K562 (cell line): ENCODE results near the gene RASSF10. TPM values are rescaled to one million over a fixed set of nuclear protein-coding genes. Genes with fewer than 3 reads are reported as not detected.

Source experiments
- ATAC-seq: fragments of 200-7000 bp; cut with Tn5 transposase; 3 replicates; pipeline ENCODE4 v1.9.1; 2020; ENCODE audit warnings: moderate library complexity
- BruUV-seq: library from RNA; stranded (reverse); fragments of 400-500 nt; replicated peaks from 2 replicates; lab custom pipeline; 2021; lab: Mats Ljungman, UMichigan
- CTCF ChIA-PET: fragments of 300-600 bp; formaldehyde crosslinking; extraction: SDS; loops from one replicate; lab custom pipeline; 2021; ENCODE audit warnings: low intra/inter-chr PET ratio; lab: Yijun Ruan, JAX
- POLR2A ChIA-PET: fragments of 300-600, 350-650 bp; sonication (Branson Sonifier 250); formaldehyde crosslinking; extraction: SDS; loops from one replicate; lab custom pipeline; 2021; ENCODE audit warnings: antibody characterized with exemption, inconsistent platforms; lab: Yijun Ruan, JAX
- DNase-seq, 4 experiments: peaks; one replicate each; pipeline versions ENCODE4 v3.0.0 to v3.0.0-alpha.2; 2011 to 2018; ENCODE audit warnings: low spot score in 3 of 4, mixed read lengths in 3 of 4; ENCODE audit errors: extremely low read depth in 1 of 4
- FAIRE-seq: peaks from 2 replicates; lab custom pipeline; 2011; peaks lifted over from hg19 to GRCh38; lab: Jason Lieb, UNC
- H2AFZ ChIP-seq: 2 replicates; pipeline ENCODE4 v1.6.0; 2011; ENCODE audit warnings: low read depth, low read length, control low read depth, inconsistent platforms
- H3K27ac ChIP-seq: fragments of 200-600 bp; 3 replicates; pipeline ENCODE4 v1.8.0; 2011; ENCODE audit warnings: low read depth, mild to moderate bottlenecking, control low read depth, inconsistent platforms, low read length, moderate library complexity, mixed read lengths; ENCODE audit errors: extremely low read depth
- H3K27me3 ChIP-seq, 2 experiments: fragments of 300-600 bp in 1 of 2; 2 replicates in 1 of 2; 3 replicates in 1 of 2; pipeline versions ENCODE4 v1.6.0 to v1.8.0; 2011; ENCODE audit warnings: inconsistent platforms in 2 of 2, low read length in 2 of 2, mild to moderate bottlenecking in 1 of 2, mixed read lengths in 1 of 2, moderate library complexity in 1 of 2; ENCODE audit not compliant: control insufficient read depth in 2 of 2, insufficient read depth in 2 of 2
- H3K36me3 ChIP-seq: fragments of 300-600 bp; 3 replicates; pipeline ENCODE4 v1.8.0; 2011; ENCODE audit warnings: mild to moderate bottlenecking, low read length, inconsistent platforms; ENCODE audit not compliant: control insufficient read depth, insufficient read depth
- H3K4me1 ChIP-seq, 2 experiments: fragments of 200-600 bp in 1 of 2; replicated peaks in 1 of 2; 2 replicates in 1 of 2; 3 replicates in 1 of 2; pipeline versions ENCODE4 v1.5.1 to v1.8.0; 2011; ENCODE audit warnings: inconsistent platforms in 2 of 2, low read length in 2 of 2, mild to moderate bottlenecking in 1 of 2, mixed read lengths in 1 of 2, moderate library complexity in 1 of 2; ENCODE audit not compliant: control insufficient read depth in 2 of 2, insufficient read depth in 2 of 2
- H3K4me2 ChIP-seq: 2 replicates; pipeline ENCODE4 v1.6.1; 2011; ENCODE audit warnings: low read length, control low read depth, inconsistent platforms, mixed read lengths; ENCODE audit not compliant: insufficient read depth
- H3K4me3 ChIP-seq: fragments of 200-600 bp; sonication (generic), shearing (Covaris generic); 2 replicates; pipeline ENCODE4 v1.5.1; 2016; ENCODE audit warnings: control low read depth, inconsistent platforms
- H3K79me2 ChIP-seq: fragments of 200-600 bp; 3 replicates; pipeline ENCODE4 v1.8.0; 2011; ENCODE audit warnings: low read length, inconsistent platforms; ENCODE audit not compliant: control insufficient read depth, insufficient read depth
- H3K9ac ChIP-seq, 2 experiments: 2 replicates each; pipeline versions ENCODE4 v1.6.0 to v1.6.1; 2011; ENCODE audit warnings: low read depth in 2 of 2, low read length in 2 of 2, control low read depth in 1 of 2, inconsistent platforms in 1 of 2, mild to moderate bottlenecking in 1 of 2, mixed read lengths in 1 of 2; ENCODE audit not compliant: insufficient read depth in 1 of 2
- H3K9me1 ChIP-seq: one replicate; pipeline ENCODE4 v1.6.0; 2011; ENCODE audit warnings: inconsistent platforms, mild to moderate bottlenecking, low read length, moderate library complexity; ENCODE audit not compliant: control insufficient read depth, insufficient read depth
- H3K9me3 ChIP-seq: replicated peaks from 2 replicates; pipeline ENCODE4 v1.5.1; 2011; ENCODE audit warnings: low read depth, low read length, inconsistent platforms; ENCODE audit not compliant: control insufficient read depth, insufficient read depth
- H4K20me1 ChIP-seq: replicated peaks from 2 replicates; pipeline ENCODE4 v1.6.1; 2011; ENCODE audit warnings: low read length, inconsistent platforms, mixed read lengths; ENCODE audit not compliant: control insufficient read depth, insufficient read depth
- CAMTA2 ChIP-seq: fragments of 250-450 bp; sonication (Bioruptor Pico); conservative IDR thresholded peaks from 2 replicates; pipeline ENCODE4 v1.5.1; 2022
- CXXC5 ChIP-seq: fragments of 250-450 bp; sonication (Bioruptor Pico); IDR thresholded peaks from 2 replicates; pipeline ENCODE4 v1.8.0; 2022; ENCODE audit warnings: inconsistent platforms, mild to moderate bottlenecking, moderate library complexity
- LCOR ChIP-seq: sonication (generic); formaldehyde crosslinking; IDR thresholded peaks from 2 replicates; pipeline ENCODE4 v1.8.0; 2022; ENCODE audit warnings: mild to moderate bottlenecking, missing genetic modification reagents
- NFRKB ChIP-seq: fragments of 450-650 bp; IDR thresholded peaks from 2 replicates; pipeline ENCODE4 v1.6.1; 2016; ENCODE audit warnings: low read depth
- PHB ChIP-seq: fragments of 250-450 bp; sonication (Bioruptor Pico); IDR thresholded peaks from 2 replicates; pipeline ENCODE4 v1.5.0; 2021
- WGBS: fragments of 100-300 bp; shearing (Covaris generic); methylation state at CpG from one replicate; pipeline ENCODE4 v1.1.6; 2016; ENCODE audit warnings: low coverage, mixed read lengths; ENCODE audit not compliant: insufficient coverage; ENCODE audit errors: missing lambda C conversion rate; 5-methylcytosine and 5-hydroxymethylcytosine counted together
- in situ Hi-C: fragments of 300-500 bp; cut with MboI; formaldehyde crosslinking; loops from 4 replicates; pipeline ENCODE4 v1.15.0; 2018; ENCODE audit warnings: inconsistent platforms, mixed read lengths
- intact Hi-C: fragments of 100-400 bp; cut with micrococcal nuclease; formaldehyde crosslinking; loops from 2 replicates; pipeline ENCODE4 v1.14.2; 2022
- polyA plus RNA-seq, 8 experiments: library from polyadenylated mRNA; depleted of rRNA in 4 of 8; stranded (reverse) in 5 of 8; unstranded in 3 of 8; fragments of >200 nt; fragmentation: Nextera tagmentation in 2 of 8; fragmentation: Illumina TruSeq in 1 of 8; extraction: Ambion mirVana in 2 of 8; extraction: Trizol in 1 of 8; gene quantifications; 2 replicates each; pipeline versions ENCODE4 v1.2.1 to v1.2.3, GENCODE V29; 2011 to 2014; ENCODE audit warnings: inconsistent platforms in 1 of 8, missing spikeins in 1 of 8
- total RNA-seq, 7 experiments: library from RNA; depleted of rRNA in 6 of 7; stranded (reverse); fragments of >200 nt in 6 of 7; fragmentation: Illumina TruSeq in 2 of 7; extraction: Trizol in 2 of 7; gene quantifications; 2 replicates each; pipeline versions ENCODE4 v1.2.1 to v1.2.3, GENCODE V29; 2011 to 2021; ENCODE audit warnings: low replicate concordance in 1 of 7
- TF ChIP-seq, protein P1 (sequence below), 2 experiments: fragments of 450-650 bp in 1 of 2; sonication (generic) in 1 of 2; formaldehyde crosslinking in 1 of 2; IDR thresholded peaks in 1 of 2; conservative IDR thresholded peaks in 1 of 2; 2 replicates each; pipeline versions ENCODE4 v1.6.1 to v1.8.1; 2016 to 2023; ENCODE audit warnings: mild to moderate bottlenecking in 2 of 2, moderate library complexity in 2 of 2, inconsistent platforms in 1 of 2, missing genetic modification reagents in 1 of 2

The RASSF10 gene
- total and polyA plus RNA-seq, 9 of the 15 experiments (the other 6 are each of a cell fraction or from before 2014, with no cell fraction given) = not detected

DNA sequence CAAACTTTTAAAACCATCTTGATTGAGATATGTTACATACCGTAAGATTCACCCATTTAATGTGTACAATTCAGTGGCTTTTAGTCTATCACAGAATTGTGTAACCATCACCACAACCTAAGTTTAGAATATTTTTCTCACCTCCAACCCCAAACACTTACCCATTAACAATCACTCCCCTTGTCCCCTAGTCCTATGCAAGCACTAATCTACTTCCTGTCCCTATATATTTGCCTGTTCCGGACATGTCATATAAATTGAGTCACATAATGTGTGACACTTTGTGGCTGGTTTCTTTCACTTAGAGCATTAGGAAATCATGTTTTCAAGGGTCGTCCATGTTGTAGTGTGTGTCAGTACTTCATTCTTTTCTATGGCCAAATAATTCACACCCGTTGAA lies 38.8 kb downstream of the RASSF10 start:
- no peaks in the 10 kb centered on the region for H3K79me2 ChIP-seq
- no TSS peak for BruUV-seq
- H3K36me3 ChIP-seq = no peaks in the 10 kb centered on the region
- FAIRE-seq (no peak), DNase-seq (no peak), ATAC-seq (no peak)
- peaks cover 0 to 3% of the 10 kb centered on the region in 2 experiments; a peak in 1 of 5 replicates for H3K4me1 ChIP-seq
- WGBS = 59% methylated on average over 4 of the region's 4 CpGs
- H4K20me1 ChIP-seq = no peaks in the 10 kb centered on the region
- peaks cover 0 to 2% of the 10 kb centered on the region in 2 experiments; a peak in 1 of 5 replicates for H3K27me3 ChIP-seq
- no peak overlapping the region for H3K4me3 ChIP-seq
- TF ChIP-seq, protein P1, sequence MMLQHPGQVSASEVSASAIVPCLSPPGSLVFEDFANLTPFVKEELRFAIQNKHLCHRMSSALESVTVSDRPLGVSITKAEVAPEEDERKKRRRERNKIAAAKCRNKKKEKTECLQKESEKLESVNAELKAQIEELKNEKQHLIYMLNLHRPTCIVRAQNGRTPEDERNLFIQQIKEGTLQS (IDR thresholded peaks at IDR 0.05) = no peak
- TF ChIP-seq, protein P1 (CRISPR knock-in tag; conservative IDR thresholded peaks at IDR 0.05) = no peak
- TF ChIP-seq NFRKB (no peak), CXXC5 (CRISPR knock-in tag) (no peak), CAMTA2 (CRISPR knock-in tag) (no peak), LCOR (CRISPR knock-in tag) (no peak), PHB (CRISPR knock-in tag) (no peak)
- H3K27ac ChIP-seq = no peak overlapping the region
- ChIA-PET CTCF (no interaction called here), POLR2A (no interaction called here)
- intact Hi-C loops = no loop called here
- no peak overlapping the region for H3K4me2 ChIP-seq
- H2AFZ ChIP-seq = no peak overlapping the region
- in situ Hi-C loops = no loop called here
- no peaks in the 10 kb centered on the region for H3K9me1 ChIP-seq
- H3K9me3 ChIP-seq = no peaks in the 10 kb centered on the region
- no peak overlapping the region for H3K9ac ChIP-seq
